HUDEP-2 (cell line): ENCODE results near the gene FAM210A.

ENCODE experiments used
- DNase-seq, 76 experiments: peaks; one replicate each; lab custom pipeline; 2025; ENCODE audit not compliant: unreplicated experiment in 76 of 76; lab: John Stamatoyannopoulos, UW

The FAM210A gene

DNA sequence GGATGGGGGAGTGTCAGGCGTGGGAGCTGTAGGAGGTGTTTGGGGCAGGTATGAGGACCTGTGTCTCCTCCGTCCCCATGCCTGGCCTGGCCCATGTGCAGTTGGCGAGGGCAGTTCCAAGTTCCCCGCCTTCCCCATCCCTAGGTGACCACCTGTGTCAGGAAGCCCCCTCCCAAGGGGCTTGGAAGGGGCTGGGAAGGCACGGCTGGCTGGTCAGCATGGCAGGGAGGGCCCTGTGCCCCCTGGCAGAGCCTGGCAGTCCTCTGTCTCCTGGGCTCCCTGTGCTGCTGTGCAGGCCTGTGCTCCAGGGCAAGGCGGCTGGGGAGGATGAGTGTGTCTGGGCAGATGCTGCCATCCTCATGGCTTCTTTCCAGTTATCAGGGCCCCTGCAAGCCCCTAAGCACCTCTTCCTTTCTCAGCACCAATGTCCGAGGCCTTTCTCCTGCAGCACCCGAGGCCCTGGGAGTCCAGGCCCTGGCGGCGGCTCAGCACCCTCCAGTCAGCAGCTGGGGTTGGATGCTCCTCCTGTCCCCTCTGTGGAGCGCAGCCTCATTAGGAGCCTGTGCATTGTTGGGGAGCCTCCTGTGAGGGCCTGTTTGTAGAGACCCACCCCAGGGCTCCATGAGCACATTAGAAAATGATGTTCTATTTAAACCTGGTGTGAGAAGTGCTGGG, 101.7 kb downstream of the FAM210A start:
- no peak for DNase-seq

DNA sequence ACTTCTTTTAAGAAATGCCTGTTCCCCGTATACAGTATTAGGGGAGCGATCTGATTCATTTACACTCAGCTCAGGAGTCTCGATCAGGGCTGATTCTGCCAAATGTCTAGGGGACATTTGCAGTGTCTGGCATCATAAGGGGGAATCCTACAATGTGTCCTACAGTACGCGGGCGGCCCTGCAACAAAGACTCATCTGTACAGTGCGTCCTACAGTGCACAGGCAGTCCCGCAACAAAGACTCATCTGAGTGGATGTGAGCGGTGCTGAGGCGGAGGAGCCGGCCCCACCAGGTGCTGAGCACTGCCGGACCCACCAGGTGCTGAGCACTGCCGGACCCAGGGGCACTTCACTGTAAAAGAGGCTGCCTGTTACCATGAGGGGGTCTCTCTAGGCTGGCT, 102.5 kb downstream of the FAM210A start:
- DNase-seq: no peak

DNA sequence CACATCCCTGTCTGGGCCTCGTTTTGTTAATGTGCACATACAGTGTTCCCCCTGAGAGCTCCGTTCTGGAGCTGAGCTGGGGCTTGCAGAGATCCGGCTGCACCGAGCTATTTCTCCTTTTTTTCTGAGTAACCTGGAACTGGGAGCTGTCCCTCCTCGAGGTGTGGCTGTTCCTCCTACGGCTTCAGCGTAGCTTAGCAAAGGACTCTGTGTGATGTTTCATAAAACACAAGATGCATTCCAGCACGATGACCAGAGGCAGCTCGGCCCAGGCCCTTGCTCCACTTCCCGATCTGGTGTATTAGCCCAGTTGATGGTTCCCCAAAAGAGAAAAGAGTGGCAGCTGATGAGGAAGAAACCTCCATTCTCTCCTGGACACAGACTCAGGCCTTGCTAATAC, 103.0 kb downstream of the FAM210A start:
- DNase-seq: no peak

GRCh38 chr18:13622751-13623150, 103.6 kb downstream of the FAM210A start:
- no peak for DNase-seq

DNA sequence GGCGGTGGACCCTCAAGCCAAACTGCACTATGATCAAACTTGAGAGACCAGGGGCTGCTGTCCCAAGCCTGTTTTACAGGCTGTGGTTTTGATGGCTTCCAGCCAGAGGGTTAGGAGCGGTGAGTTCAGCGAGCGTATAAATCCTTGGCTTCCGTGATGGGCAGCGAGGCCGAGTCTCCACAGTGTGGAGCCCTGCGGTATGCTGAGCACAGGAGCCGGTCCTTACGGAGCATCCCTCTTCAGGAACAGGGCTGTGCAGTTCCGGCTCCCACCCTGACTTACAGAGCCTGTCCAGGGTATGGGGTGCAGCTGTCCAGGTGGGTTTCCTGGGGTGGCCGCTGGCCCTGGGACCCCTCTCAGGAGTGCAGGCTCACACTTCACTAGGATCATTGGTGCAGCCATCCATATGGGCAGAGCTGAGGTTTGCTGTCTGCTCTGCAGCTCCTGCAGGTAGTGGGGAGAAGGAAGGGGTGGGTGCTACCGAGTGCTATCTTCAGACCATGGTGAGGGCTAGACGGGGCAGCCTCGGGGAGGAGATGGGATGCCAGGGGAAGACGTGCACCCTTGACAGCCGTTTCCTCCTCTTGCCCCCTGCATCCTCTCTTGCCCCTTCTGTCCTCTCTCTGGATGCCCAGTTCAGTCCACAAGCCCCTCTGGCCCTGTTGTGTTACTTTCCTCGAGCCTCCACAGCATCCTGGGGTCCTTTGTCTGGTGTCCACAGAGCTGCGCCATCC, 104.3 kb downstream of the FAM210A start:
- DNase-seq: no peak

- DNase-seq: no peak
These were observed 104.9 kb downstream of the FAM210A start for GRCh38 chr18:13621446-13621849.

- no peak for DNase-seq
These were observed 105.4 kb downstream of the FAM210A start for GRCh38 chr18:13620818-13621445.

DNA sequence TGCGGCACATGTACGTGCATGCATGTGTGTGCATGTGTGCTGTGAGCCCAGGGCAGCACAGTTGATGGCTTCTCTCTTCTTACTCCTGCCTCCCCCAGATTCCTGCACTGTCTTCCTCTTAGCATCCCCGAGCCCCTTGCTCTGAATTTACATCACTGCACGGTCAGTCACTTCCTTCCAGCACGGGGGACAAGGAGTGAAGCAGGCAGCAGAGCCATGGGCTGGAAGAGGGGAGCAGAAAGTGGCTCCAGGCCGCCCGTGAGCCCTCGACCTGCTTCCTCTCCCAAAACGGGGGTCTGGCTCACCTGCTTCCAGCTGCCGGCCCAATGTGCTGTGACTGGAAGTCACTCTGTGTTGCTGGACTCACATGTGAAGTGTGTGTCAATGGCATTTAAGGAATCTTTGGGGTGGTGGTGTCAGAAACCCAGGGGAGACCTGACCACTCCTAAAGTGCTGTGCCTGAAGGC, 106.1 kb downstream of the FAM210A start:
- no peak for DNase-seq

DNA sequence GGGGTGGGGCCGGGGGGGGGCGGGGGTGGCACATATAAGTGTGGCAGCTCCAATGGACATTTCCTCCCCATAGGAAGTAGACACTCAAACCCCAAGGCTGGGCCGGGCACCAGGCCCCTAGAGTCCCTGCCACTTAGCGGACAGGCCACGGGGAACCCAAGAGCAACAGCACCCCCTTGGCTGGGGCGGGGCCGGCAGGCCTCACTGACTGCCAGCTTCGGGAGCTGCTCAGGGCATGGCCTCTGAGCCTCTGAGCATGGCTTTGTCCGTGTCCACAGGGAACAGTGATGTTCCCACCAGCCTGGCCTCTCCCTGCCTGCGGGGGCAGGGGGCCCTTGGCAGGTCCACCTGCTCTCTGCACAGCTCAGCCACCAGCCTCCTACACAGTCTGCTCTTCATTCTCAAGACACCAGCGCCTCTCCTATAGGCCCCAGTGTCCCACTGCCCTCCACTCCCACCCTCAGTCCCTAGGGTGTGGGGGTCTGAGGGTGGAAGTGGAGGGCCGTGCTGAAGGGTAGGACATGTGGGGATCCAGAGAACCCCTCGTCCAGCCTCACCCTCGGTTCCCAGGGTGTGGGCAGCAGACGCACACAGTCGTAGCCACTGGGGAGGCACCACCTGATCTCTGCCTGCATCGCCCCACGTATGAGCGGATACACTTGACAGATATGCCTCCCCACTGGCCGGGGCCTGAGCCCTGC, 106.7 kb downstream of the FAM210A start:
- DNase-seq: no peak

DNA sequence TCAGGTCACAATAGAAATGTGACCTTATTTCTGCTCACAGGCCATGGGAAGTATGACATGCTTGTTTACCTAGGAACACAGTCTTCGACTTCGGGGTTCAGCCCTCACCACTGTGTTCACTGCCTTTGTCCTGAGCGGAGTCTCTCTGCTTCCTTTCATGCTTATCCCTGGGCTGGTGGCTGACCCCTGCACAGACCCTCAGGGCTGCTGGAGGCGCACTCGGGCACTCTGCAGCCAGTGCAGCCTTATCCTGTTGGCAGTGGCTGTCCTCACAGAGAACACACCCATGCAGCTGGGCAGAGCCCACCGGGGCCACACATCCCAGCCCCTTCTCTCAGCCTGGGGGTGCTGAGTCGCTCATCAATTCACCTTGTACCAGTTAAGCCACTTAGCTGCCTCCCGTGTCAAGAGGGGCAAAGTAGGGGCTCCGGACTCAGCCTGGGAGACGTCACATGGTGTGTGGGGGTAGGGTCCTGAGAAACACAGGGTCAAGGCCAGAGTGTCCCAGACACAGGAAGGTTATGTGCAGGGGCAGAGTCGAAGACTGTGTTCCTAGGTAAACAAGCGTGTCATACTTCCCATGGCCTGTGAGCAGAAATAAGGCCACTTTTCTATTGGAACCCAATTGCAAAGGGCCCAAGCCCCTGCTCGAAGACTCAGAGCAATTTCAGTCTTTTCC, 107.5 kb downstream of the FAM210A start:
- DNase-seq: no peak

DNA sequence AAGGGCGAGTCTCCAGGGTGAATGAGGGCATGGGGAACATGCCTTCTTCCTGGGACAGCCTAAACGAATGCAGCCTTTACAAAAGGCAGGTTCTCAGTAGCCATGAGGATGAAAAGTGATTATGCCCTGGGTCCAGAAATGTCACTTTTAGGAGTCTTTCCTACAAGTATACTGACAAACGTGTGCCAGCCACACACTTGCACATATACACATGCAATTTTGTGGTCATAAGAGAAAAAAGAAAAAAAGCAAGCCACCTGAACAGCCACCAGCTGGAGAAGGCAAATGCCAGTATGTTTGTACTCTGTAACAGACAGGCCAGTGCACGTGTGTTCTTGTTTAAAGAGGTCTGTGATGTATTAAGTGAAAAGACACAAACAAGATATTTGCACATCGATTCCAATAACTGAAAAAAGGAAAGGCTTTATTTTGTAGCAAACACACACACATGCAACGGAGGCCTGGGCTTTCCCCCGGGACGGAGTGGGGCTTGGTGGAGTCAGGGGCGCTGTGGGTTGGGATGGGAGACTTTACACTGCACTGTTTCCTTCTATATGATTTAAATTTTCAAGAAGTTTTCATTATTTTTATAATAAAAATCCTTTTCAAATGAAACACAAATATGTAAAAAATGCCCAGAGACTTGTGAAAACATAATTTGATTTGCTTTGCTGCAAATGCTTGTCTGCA, 108.4 kb downstream of the FAM210A start:
- DNase-seq: no peak

- no peak for DNase-seq
These were observed 109.8 kb downstream of the FAM210A start for GRCh38 chr18:13616525-13617035.

DNA sequence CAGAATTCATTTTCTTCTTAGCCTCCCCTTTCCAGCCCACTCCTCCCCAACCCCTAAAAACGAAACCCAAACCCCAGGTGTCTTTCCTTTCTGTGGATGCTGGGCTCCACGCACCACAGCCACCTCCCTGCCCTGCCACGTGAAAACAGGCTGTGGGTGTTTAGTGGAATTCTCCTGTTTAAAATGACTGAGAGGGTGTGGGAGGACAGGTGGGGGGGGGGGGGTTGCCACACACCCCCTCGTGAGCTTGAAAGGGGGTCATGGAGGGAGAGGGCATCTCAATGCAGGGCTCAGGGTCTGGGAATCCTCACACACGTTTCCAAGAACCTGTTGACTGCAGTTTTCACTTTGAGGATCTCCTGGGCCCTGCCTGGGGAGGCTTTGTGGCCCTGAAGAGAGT, 110.3 kb downstream of the FAM210A start:
- no peak for DNase-seq

DNA sequence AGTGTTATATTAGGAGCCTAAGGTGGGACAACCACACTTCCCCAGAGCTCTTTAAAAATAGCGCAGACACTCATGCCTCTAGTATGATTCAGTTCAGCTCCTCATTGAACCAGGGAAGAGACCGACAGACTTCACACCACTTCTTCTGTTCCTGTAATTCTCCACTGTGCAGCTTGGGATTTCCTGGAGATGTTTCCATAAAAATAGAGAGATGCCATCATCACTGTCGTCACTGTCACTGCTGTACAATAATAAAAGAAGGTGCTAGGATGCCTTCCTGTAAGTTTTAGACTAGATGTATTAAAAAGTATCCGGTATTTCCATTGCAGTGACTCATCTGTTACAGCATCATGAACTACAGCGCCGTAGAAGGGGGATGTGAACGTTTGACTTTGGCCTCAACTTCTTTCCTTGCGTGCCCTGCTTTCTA, 110.9 kb downstream of the FAM210A start:
- no peak for DNase-seq

GRCh38 chr18:13614641-13615288, 111.6 kb downstream of the FAM210A start:
- DNase-seq: no peak

DNA sequence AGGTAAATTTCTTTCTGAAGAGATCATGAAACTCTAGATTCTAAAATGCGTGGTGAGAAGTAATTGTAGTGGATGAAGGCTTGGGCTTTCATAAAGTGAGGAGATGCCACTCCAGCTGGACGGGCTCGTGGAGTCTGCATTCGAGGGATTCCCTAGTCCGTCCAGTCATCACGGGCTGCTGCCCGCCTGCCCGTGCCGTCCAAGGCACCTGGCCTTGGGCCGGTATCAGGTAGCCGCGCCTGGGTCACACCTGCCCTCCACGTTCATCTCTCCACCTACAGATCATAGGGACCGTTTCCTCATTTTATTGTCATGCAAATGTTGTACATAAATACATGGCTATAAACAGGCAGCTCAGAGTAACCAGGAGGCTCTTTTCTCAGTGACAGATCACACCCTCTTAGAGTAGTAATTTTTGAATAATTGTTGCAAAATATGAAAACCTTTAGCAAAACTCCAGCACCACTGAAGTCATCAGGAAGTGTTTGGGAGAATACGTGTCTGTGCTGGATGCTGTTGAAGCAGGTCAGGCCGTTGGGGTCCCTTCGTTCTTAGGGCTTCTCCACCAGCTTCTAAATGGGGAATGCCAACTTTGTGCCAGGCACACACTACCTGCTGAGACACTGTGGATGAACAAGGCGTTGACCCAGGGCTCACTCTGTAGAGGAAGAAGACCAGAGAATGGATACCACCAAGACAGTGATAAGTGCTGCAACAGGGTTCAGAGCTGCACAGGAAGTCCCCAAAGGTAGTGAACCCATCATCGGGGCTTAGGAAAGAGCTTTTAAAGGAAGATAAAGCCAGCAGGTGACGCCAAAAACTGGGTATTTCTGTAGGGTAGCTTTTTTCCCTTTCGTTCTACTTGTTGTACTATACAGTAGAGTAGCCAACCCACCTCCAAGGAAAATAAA, 112.5 kb downstream of the FAM210A start:
- no peak for DNase-seq
